ENCODE data around the gene GPR141.

DNA sequence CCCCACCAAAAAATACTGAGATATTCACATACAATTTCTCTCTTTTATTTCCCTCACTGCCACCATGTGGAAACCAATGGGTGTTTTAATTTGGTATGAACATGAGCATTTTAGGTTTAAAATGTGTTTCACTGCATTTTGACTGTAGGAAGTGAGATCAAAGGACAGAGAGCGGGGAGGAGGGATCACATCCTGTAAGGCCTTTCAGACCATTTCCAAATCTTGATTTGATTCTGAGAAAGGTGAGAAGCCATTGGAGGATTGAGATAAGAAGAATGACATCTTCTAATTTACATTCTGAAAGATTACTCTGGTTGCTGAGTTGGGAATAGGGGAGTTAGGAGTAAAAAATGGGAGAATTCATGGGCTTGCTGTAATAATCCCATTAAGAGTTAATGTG is 42.5 kb downstream of the GPR141 start:
- TF ChIP-seq, protein P1, sequence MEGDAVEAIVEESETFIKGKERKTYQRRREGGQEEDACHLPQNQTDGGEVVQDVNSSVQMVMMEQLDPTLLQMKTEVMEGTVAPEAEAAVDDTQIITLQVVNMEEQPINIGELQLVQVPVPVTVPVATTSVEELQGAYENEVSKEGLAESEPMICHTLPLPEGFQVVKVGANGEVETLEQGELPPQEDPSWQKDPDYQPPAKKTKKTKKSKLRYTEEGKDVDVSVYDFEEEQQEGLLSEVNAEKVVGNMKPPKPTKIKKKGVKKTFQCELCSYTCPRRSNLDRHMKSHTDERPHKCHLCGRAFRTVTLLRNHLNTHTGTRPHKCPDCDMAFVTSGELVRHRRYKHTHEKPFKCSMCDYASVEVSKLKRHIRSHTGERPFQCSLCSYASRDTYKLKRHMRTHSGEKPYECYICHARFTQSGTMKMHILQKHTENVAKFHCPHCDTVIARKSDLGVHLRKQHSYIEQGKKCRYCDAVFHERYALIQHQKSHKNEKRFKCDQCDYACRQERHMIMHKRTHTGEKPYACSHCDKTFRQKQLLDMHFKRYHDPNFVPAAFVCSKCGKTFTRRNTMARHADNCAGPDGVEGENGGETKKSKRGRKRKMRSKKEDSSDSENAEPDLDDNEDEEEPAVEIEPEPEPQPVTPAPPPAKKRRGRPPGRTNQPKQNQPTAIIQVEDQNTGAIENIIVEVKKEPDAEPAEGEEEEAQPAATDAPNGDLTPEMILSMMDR (IDR thresholded peaks at IDR 0.05), result no peak
- no peak for TF ChIP-seq RAD21 (IDR thresholded peaks at IDR 0.05; ENCODE audit: low read length)
- no peak for TF ChIP-seq EZH2phosphoT487 (IDR thresholded peaks at IDR 0.05; ENCODE audit: borderline replicate concordance, low read depth)
- no peak for TF ChIP-seq RFX5 (IDR thresholded peaks at IDR 0.05; ENCODE audit: low read length)
